ENCODE data around the gene NFATC2IP. TPM values are rescaled to one million over a fixed set of nuclear protein-coding genes. Genes with fewer than 3 reads are reported as not detected.
A peak's percentile ranks its signal among the peaks of the same experiment; 100 is the strongest.

NFATC2IP gene
- total and polyA plus RNA-seq, 10 of the 15 experiments (the other 5 are each of a cell fraction or from before 2014, with no cell fraction given) = 12.2 to 93.9 (median 46.9) TPM

GRCh38 chr16:28931801-28932225, 18.9 kb upstream of the NFATC2IP start, which contains the start of gene CD19:
TSS of gene CD19 (plus strand) at chr16:28931971. CDS start at chr16:28932001, 30 bp downstream.
- ChIA-PET CTCF (interaction anchor here (1.2 to 7.2 kb wide), 6 partner anchors 13 to 86 kb away, joined by 3 to 136 read pairs (median 8); partner anchors contain the start of genes ATP2A1, SH2B1 and TUFM), SMC1A (ENCODE audit: uncharacterized antibody, unreplicated experiment) (interaction anchor here (1.0 to 4.2 kb wide), 10 partner anchors 8 to 110 kb away, joined by 3 to 52 read pairs (median 4); partner anchors contain the start of genes ATXN2L, NFATC2IP, RABEP2 and TUFM), POLR2A (interaction anchor here (0.8 to 3.7 kb wide), 9 partner anchors 9 to 109 kb away, joined by 3 to 39 read pairs (median 5); partner anchors contain the start of genes ATXN2L, RABEP2, SH2B1 and TUFM), RAD21 (ENCODE audit: unreplicated experiment) (interaction anchor here (1.2 to 4.5 kb wide), 7 partner anchors 8 to 108 kb away, joined by 4 to 46 read pairs (median 7); partner anchors contain the start of genes ATP2A1, SH2B1 and TUFM)
- FAIRE-seq (peak; percentile 69), ATAC-seq (peak; percentile 76), DNase-seq (ENCODE audit: low read depth, low spot score) (no peak)
- Histone ChIP-seq H3K36me3 (ENCODE audit: control insufficient read depth in 2 of 2, insufficient read depth in 2 of 2, low read length in 1 of 2) (0 out of 4 replicates have a peak, but pooled peaks cover 0 to 6% of the 10 kb centered on the region in 2 experiments), H3K27me3 (replicated peaks in 1 of 2; ENCODE audit: control insufficient read depth in 2 of 2, insufficient read depth in 2 of 2, low read length in 1 of 2) (no peaks in the 10 kb centered on the region), H3K79me2 (ENCODE audit: control insufficient read depth, insufficient read depth, low read length) (peaks cover 21% of the 10 kb centered on the region), H3K4me1 (ENCODE audit: control insufficient read depth, insufficient read depth, low read length) (peaks cover 16% of the 10 kb centered on the region), H4K20me1 (ENCODE audit: control insufficient read depth, insufficient read depth) (no peaks in the 10 kb centered on the region), H3K9me3 (replicated peaks; ENCODE audit: control insufficient read depth, insufficient read depth, low read length) (no peaks in the 10 kb centered on the region), H3K27ac (ENCODE audit: control insufficient read depth, insufficient read depth) (peak within 1 kb of the TSS; percentile 92), H3K9ac (ENCODE audit: control insufficient read depth, insufficient read depth, low read length) (peak within 1 kb of the TSS; percentile 97), H2AFZ (ENCODE audit: control insufficient read depth, low read depth, low read length) (peak within 1 kb of the TSS; percentile 79), H3K4me2 (ENCODE audit: control insufficient read depth, insufficient read depth) (peak within 1 kb of the TSS; percentile 95), H3K4me3 (peak within 1 kb of the TSS; percentile 96)
- intact Hi-C loops (cut with micrococcal nuclease; ENCODE audit: unreplicated experiment) (loop anchor here (5.0 kb wide), 1 partner anchor 55 kb away; the partner anchor contains the start of gene ATP2A1), in situ Hi-C loops (cut with MboI) (no loop called here)
- no TSS peak for BruUV-seq (replicated peaks)
- 0% methylated on average over 9 of the region's 10 CpGs for WGBS (ENCODE audit: insufficient coverage, insufficient replicate concordance, low lambda C conversion rate, missing lambda C conversion rate)
- TF ChIP-seq SMARCA5 (IDR thresholded peaks at IDR 0.05) (peak; percentile 89), NR2F1 (conservative IDR thresholded peaks at IDR 0.05) (peak; percentile 71), ZNF687 (IDR thresholded peaks at IDR 0.05) (peak; percentile 91), POLR2A (IDR thresholded peaks at IDR 0.05; ENCODE audit: low read depth, low read length) (peak; percentile 73), PAX8 (IDR thresholded peaks at IDR 0.05) (peak; percentile 70), PAX5 (IDR thresholded peaks at IDR 0.05; ENCODE audit: borderline replicate concordance, low read depth, low read length) (peak; percentile 99), RUNX3 (IDR thresholded peaks at IDR 0.05; ENCODE audit: low read length) (peak; percentile 66), TAF1 (IDR thresholded peaks at IDR 0.05; ENCODE audit: borderline replicate concordance, low read depth, low read length) (peak; percentile 35; the same call in 1 of the 2 replicates), YY1 (IDR thresholded peaks at IDR 0.05; ENCODE audit: low read depth, low read length) (peak; percentile 32; the same call in 1 of the 2 replicates), DPF2 (IDR thresholded peaks at IDR 0.05) (peak; percentile 84), RELB (IDR thresholded peaks at IDR 0.05; ENCODE audit: low read depth) (peak; percentile 30; the same call in 1 of the 2 replicates), USF1 (IDR thresholded peaks at IDR 0.05; ENCODE audit: borderline replicate concordance, extremely low read length, insufficient read depth, low read depth, low read length) (no peak), BHLHE40 (IDR thresholded peaks at IDR 0.05; ENCODE audit: borderline replicate concordance in 1 of 2, low read depth in 2 of 2, low read length in 1 of 2) (peak; percentile 14 to 78; a peak in 2 of 4 replicates), EED (IDR thresholded peaks at IDR 0.05; ENCODE audit: low read depth) (peak; percentile 17; the same call in 1 of the 2 replicates), IKZF2 (IDR thresholded peaks at IDR 0.05) (peak; percentile 33 to 43; a peak in 2 of 4 replicates), E2F4 (IDR thresholded peaks at IDR 0.05; ENCODE audit: low read depth, low read length) (no peak), NBN (IDR thresholded peaks at IDR 0.05) (0 out of 2 replicates have a peak, but pooled peaks have one; percentile 30)
